HepG2 (cell line): ENCODE data around the gene A3GALT2.

Source experiments
- ATF1 ChIP-seq: IDR thresholded peaks from 2 replicates; pipeline ENCODE4 v1.6.1; 2016; ENCODE audit warnings: mild to moderate bottlenecking, control low read depth
- DPF2 ChIP-seq: sonication (generic); formaldehyde crosslinking; IDR thresholded peaks from 2 replicates; pipeline ENCODE4 v1.4.0; 2020; ENCODE audit warnings: mild to moderate bottlenecking, low read depth, missing genetic modification reagents, borderline replicate concordance
- MLX ChIP-seq: IDR thresholded peaks from 2 replicates; pipeline ENCODE4 v1.6.1; 2016
- POLR2AphosphoS5 ChIP-seq: IDR thresholded peaks from 2 replicates; pipeline ENCODE4 v1.6.1; 2012; ENCODE audit warnings: low read depth, low read length
- RBAK ChIP-seq: sonication (generic); formaldehyde crosslinking; IDR thresholded peaks from 2 replicates; pipeline ENCODE4 v1.5.1; 2020; ENCODE audit warnings: mild to moderate bottlenecking, missing genetic modification reagents
- TBL1XR1 ChIP-seq: fragments of 150-350 bp; IDR thresholded peaks from 2 replicates; pipeline ENCODE4 v1.6.1; 2014; ENCODE audit warnings: borderline replicate concordance, low read length; ENCODE audit not compliant: partially characterized antibody
- USF2 ChIP-seq, 2 experiments: sonication (generic) in 1 of 2; formaldehyde crosslinking in 1 of 2; IDR thresholded peaks; 2 replicates each; pipeline versions ENCODE4 v1.5.1 to v1.6.1; 2011 to 2020; ENCODE audit warnings: borderline replicate concordance in 1 of 2, low read depth in 1 of 2, low read length in 1 of 2, mild to moderate bottlenecking in 1 of 2, missing genetic modification reagents in 1 of 2, moderate library complexity in 1 of 2
- ZNF207 ChIP-seq: fragments of 450-650 bp; IDR thresholded peaks from 2 replicates; pipeline ENCODE4 v1.6.1; 2016; ENCODE audit warnings: antibody characterized with exemption, borderline replicate concordance
- TF ChIP-seq, protein P1 (sequence below): sonication (generic); formaldehyde crosslinking; IDR thresholded peaks from 2 replicates; pipeline ENCODE4 v1.5.0; 2020; ENCODE audit warnings: mild to moderate bottlenecking, missing genetic modification reagents, moderate library complexity
- TF ChIP-seq, protein P2 (sequence below): sonication (generic); formaldehyde crosslinking; conservative IDR thresholded peaks from 2 replicates; pipeline ENCODE4 v1.8.1; 2023; ENCODE audit warnings: missing genetic modification reagents

GRCh38 chr1:33274446-33274845 lies 46.5 kb downstream of the A3GALT2 start:
- TF ChIP-seq ATF1: no peak
- TF ChIP-seq TBL1XR1: no peak
- TF ChIP-seq, protein P1, sequence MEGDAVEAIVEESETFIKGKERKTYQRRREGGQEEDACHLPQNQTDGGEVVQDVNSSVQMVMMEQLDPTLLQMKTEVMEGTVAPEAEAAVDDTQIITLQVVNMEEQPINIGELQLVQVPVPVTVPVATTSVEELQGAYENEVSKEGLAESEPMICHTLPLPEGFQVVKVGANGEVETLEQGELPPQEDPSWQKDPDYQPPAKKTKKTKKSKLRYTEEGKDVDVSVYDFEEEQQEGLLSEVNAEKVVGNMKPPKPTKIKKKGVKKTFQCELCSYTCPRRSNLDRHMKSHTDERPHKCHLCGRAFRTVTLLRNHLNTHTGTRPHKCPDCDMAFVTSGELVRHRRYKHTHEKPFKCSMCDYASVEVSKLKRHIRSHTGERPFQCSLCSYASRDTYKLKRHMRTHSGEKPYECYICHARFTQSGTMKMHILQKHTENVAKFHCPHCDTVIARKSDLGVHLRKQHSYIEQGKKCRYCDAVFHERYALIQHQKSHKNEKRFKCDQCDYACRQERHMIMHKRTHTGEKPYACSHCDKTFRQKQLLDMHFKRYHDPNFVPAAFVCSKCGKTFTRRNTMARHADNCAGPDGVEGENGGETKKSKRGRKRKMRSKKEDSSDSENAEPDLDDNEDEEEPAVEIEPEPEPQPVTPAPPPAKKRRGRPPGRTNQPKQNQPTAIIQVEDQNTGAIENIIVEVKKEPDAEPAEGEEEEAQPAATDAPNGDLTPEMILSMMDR (CRISPR knock-in tag): no peak
- no peak for TF ChIP-seq MLX (CRISPR knock-in tag)
- no peak for TF ChIP-seq USF2 (IDR thresholded peaks at IDR 0.05; ENCODE audit: low read depth, low read length)
- TF ChIP-seq USF2 (CRISPR knock-in tag; IDR thresholded peaks at IDR 0.05; ENCODE audit: borderline replicate concordance): no peak
- TF ChIP-seq ZNF207: no peak
- no peak for TF ChIP-seq RBAK
- TF ChIP-seq DPF2: no peak
- TF ChIP-seq POLR2AphosphoS5: no peak
- TF ChIP-seq, protein P2, sequence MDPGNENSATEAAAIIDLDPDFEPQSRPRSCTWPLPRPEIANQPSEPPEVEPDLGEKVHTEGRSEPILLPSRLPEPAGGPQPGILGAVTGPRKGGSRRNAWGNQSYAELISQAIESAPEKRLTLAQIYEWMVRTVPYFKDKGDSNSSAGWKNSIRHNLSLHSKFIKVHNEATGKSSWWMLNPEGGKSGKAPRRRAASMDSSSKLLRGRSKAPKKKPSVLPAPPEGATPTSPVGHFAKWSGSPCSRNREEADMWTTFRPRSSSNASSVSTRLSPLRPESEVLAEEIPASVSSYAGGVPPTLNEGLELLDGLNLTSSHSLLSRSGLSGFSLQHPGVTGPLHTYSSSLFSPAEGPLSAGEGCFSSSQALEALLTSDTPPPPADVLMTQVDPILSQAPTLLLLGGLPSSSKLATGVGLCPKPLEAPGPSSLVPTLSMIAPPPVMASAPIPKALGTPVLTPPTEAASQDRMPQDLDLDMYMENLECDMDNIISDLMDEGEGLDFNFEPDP (CRISPR knock-in tag): no peak
